ENCODE data around the gene LRRC4B.
A peak's percentile ranks its signal among the peaks of the same experiment; 100 is the strongest.

LRRC4B gene

DNA sequence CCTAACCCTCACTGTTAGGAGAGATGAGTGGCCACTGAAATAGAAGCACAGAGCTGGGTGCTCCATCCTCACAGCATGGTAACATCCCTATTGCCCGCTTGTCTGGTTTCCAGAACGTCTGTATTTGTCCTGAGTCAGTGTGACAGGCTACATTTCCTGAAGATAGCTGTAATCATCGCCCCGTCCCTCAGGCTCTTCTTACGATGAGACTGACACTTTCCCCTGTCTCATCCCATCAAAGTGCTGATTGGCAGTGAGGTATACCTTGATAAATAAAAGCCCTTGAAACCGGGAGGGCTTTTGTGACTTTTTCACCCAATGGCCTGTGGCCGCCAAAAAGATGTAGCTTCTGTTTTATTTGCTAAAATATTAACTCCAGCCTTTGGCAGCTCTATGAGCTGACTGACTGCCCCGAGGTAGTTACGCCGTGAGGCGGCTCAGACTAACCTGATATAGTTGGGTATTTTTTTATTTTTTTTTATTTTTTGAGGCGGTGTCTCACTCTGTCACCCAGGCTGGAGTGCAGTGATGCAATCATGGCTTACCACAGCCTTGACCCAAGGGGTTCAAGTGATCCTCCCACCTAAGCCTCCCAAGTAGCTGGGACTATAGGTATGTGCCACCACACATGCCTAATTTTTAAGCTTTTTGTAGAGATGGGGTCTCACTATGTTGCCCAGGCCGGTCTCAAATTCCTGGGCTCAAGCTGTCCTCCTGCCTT is 5.7 kb upstream of the LRRC4B start:
- no peak for DNase-seq (ENCODE audit: low spot score)

DNA sequence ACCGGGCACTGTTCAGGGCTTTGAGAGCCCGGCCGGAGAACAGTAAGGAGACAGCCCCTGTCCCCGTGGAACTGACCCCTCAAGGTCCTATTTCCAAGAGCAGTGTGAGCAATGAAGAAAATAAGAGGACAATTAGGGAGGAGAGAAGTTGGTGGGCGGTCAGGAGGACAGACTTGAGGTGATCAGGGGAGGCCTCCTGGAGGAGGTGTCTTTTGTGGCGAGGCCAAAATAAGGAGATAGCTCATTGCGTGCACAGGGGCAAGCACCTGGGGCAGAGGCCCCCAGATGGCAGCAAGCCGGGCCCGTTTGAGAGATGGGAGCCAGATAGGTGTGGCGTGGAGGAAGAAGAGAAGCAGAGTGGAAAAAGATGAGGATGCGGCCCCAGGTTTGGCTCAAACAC is 2.8 kb upstream of the LRRC4B start:
- no peak for DNase-seq (ENCODE audit: low spot score)

DNA sequence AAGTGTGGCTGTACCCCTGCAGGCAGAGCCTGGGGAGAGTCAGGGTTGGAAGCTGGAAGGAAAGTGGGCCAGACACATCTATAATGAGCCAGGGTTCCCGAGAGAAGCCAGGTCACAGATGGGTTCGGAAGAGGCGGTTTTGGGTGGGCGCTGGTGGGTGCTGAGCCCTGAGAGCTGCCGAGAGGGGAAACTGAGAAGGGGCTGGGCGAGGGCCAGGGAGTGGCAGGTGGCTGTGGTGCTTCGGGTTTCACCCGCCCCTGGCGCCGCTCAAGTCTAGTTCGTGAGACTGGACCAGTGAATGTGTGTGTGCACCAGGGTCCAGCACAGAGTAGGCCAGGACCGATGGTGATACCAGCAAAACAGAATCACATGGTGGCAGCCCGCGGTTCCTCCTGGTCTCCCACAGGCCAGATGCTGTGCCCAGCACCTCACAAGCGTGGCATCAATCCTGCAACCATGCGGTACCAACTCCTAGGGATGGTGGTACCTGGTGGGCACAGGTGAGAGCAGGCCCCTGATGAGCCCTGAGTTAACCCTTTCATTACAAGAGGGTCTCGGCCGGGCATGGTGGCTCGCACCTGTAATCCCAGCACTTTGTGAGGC is 1.8 kb upstream of the LRRC4B start:
- DNase-seq (ENCODE audit: low spot score): no peak

DNA sequence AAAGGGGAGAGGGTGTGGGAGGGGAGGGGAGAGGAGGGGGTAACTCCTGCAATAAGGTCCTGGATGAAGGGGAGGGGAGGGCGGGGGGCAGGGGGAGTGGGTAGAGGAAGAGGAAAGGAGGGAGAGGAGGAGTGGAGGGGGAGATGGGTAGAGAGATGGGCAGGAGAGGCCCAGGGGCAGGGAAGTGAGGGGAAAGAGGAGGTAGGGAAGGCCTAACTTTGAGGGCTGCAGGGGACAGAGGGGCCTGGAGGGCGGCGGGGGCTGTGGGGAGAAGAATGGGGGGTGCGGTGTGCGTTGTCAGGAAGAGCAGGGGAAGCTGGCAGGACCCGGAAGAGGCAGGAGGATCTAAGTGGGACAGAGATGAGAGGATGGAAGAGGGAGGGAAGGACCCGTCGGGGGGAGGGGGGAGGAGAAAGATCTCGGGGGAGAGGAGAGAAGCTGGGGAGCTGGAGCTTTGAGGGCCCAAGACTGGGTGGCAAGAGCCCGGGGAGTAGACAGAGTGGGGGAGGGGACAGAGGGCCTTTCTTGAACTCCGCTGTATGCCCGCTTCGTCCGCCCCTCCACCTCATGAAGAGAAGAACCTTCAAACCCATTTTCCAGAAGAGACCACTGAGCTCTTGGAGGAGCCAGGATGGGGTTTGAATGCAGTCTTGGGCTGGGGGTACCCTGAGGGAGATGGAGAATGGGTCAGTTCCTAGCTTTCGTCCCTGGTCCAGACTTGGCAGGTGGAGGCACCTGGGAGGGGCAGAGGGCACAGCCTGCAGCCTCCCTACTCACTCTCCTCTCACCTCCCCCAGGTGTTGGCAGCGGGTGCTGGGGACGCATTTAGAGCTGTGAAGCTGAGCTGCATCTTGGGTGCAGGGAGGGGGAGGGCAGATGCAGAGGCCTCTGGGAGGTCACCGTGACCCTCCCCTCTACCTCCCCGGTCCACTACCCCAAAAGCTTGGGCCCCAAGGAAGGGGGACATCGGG is 778 bp upstream of the LRRC4B start:
- no peak for DNase-seq (ENCODE audit: low spot score)

DNA sequence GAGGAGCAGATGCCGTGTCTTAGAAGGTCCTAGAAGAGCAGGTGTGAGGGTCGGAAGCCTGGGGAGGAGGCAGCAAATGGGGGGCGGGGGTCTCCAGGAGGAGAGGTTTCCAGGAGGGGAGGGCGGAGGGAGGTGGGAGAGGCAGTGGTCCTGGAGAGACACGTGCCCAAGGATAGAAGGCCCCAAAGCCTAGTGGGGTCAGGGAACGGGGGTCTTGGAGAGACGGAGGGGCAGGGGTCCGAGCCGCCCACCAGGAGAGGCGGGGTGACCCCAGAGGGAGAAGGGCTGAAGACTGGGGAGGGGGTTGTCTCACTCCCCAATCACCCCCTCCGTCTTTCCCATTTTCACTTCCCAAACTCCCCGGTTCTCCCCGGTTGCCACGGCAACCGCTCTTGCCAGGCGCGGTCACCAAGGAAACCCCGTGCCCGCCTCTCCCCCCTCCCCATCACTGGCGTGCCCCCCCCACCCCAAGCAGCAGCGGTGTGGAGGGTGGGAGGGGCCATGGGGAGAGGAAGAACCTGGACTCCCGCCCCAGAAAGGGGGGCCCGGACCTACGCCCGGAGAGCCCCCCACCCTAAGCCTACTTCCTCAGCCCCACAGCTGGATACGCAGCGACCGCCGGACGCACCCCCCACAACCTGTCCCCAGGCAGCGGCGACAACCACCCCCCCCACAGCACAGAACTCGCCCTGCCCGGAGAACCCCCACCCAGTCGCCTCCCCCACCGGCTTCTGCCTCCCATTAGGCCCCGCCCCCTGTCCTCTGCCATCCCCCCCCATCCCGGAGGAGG is 988 bp downstream of the LRRC4B start:
- DNase-seq (ENCODE audit: low spot score): no peak

DNA sequence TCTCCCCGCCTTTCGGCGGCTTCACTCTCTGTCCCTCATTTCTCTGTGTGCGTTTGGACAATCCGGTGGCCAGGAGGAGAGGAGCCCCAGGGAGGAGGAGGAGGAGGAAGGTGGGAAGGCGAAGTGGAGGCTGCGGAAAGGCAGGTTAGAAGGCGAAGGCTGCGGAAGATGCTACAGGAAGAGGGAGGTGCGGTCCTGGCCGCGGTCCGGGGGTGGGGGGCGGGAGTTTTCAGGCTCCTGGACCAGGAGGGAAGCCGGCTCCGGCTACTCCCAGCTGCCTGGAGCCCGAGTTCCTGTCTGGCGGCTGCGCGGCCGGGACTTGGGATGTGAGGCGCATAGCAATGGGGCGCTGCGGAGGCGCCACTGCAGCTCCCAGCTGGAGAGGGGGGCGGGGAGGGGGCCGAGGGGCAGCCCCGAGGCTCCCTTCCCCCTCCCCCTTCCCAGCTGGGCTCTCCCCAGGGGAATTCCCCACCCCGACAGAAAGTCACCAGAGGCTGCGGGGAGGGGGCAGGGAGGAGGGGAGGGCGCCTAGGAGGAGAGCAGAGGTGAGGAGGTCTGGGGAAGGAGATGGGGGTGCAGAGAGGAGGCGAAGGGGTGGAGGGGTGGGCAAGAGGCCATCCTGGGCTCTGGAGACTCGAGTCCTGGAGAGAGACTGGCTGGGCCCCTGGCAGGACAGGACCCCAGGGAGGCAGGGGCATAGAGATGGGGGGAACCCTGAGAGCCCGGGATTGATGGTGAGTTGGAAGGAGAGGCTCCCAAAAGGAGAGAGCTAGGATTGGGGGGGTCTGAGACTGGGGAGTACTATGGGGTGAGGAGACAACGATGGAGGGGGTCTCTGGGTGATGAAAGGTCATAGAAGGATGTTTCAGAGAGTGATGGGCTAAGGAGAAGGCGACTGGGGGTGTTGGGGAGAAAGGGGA is 2.0 kb downstream of the LRRC4B start:
- no peak for DNase-seq (ENCODE audit: low spot score)

DNA sequence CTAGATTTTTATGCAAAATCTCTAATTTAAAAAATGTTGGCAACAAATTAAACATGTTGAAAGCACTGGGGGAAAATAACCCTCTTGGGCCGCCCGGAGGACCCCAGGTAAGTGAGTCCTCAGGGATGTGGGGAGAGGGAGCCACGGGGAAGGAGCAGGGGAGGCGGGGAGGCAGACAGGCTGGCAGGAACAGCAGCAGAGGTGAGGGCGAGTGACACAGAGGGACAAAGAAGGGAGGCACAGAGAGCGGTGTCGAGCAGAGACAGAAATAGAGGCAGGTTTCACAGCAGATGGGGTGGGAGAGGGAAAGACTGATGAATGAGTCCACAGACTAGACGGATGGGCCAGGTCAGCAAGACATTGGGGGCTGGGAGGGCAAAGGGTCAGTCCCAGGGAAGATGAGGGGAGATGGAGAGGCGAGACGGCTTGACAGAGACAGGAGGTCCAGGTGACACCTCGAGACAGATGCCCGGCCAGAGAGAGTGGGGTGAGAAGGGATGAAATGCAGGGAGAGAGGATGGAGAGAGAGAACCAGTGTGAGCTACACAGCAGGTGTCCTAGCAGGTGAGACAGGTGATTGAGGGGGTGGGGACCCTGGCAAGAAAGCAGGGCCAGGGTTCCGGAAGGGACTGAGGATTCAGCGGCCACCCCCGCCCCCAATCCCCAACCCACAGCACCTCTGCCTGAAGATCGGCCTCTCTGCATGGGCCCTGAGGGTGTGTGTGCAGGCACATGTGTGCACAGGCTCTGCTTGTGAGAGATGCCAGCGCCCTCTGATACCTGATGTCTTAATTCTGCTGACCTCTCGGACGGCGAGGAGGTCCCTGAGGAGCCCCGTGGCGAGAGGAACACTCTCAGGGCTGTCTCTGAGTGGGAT is 3.8 kb downstream of the LRRC4B start:
- no peak for DNase-seq (ENCODE audit: low spot score)

DNA sequence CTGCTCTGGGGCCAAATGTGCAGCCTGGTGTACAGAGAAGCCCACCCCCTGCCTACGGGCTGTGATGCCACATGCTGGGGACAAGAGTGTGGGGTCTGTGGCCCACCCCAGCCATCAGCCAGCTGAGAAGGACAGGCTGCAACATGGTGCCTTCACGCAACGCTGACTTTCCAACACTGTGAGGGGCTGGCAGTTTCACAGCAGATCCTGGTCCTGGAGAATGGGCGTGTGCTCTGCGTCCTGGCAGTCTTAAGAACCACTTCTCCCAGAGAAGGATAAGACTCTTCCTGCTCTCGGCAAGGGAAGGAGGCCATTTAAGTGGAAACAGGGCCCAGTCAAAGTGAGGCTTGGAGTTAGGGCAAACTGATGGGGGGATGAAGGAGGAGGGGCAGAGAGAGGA is 4.6 kb downstream of the LRRC4B start:
- no peak for DNase-seq (ENCODE audit: low spot score)

DNA sequence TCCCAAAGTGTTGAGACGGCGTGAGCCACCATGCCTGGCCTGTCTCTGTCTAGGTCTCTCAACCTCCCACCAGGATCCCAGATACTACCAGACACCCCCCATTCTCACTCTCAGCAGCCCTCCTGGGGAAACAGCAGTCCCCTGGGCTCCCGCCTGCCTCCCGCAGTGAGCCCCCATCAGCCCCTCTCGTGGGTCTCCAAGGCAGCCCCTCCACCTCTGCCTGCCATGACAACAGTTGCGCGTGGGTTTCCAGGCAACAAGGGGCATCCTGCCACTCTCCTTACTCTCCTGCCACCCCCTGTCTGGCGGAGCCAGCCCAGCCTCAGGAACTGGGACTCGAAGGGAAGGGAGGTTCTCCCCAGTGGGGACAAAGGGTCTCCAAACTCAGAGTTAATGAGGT is 5.2 kb downstream of the LRRC4B start:
- no peak for DNase-seq (ENCODE audit: low spot score)

DNA sequence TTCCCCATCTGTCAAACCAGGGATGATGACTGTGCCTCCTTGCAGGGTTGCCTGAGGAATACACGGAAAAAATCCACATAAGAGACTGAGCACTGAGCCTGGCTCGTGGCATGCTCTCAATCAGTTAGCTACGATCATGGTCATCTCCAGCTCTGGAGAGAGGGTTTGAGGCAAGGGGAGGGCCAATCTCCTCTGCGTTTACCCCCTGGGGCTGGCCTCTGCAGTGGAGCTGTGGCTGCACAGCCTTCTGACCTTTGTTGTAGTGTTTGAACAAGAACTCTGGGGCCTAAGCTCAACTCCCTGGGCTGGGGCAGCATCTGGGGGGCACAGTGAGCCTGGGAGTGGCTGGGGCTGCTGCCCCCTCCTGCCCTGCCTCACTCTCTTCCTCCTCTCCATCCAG is 5.9 kb downstream of the LRRC4B start:
- DNase-seq (ENCODE audit: low spot score): no peak

DNA sequence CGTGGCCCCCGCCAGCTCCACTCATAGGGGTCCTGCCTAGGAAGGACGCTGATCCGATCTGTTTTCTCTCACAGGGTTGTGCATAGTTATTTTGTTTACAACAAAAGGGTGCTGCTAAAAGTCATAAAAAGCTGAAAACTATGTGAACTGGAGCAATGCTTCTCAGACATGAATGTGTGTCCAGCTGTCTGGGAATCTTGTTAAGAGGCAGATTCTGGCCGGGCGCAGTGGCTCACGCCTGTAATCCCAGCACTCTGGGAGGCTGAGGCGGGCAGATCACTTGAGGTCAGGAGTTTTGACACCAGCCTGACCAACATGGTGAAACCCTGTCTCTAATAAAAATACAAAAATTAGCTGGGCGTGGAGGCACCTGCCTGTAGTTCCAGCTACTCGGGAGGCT is 8.6 kb downstream of the LRRC4B start:
- DNase-seq (ENCODE audit: low spot score): no peak

DNA sequence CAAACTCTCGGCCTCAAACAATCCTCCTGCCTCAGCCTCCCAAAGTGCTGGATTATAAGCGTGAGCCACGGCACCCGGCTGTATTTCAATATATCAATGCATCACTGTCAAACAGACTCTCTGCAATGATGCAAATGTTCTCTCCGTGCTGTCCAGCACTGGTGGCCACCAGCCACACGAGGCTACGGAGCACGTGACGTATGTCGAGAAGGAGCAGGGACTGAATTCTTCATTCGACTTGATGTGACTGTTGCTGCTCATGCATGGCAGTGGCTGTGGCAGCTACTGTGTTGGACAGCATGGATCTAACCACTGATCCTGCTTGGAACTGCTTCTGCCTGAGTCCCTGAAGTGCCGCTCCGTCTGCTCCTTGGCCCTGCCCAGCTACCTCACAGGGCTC is 9.8 kb downstream of the LRRC4B start:
- DNase-seq (ENCODE audit: low spot score): no peak

DNA sequence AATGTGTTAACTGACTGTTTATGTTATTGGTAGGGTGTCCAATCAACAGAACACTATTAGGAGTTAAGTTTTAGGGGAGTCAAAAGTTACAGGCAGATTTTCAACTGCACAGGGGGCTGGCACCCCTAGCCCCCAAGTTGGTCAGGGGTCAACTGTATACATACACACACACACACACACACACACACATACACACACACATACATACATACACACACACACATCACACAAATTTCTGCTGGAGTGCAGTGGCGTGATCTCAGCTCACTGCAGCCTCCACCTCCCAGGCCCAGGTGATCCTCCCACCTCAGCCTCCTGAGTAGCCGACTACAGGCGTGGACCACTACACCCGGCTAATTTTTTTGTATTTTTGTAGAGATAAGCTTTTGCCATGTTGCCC is 10.2 kb downstream of the LRRC4B start:
- DNase-seq (ENCODE audit: low spot score): no peak

DNA sequence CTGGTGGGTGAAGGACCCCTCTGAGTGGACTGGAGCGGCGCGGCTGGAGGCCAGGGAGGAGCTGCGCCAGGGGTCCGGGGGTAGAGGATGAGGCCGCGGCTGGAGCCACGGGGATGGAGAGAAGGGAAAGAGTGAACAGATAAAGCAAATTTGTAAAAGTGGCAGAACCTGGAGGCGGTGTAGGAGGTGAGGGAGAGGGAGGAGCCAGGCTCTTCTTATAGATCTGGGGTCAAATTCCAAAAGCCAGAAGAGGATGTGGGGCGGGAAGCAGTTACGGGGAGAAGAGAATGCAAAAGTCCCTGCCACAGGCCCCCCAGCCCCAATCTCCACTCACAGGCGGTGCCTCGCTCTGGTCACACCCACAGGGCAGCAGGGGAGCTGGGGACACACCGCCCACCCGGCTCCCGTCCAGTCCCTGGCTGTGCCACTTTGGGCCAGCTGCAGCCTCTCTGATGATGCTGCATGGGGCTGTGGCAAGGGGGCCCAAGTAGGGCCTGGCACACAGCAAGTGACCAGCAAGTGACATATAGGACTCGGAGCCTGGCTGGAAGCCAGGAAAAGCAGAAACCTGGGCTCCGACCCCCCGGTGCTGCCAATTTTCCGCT is 11.1 kb downstream of the LRRC4B start:
- DNase-seq (ENCODE audit: low spot score): no peak

DNA sequence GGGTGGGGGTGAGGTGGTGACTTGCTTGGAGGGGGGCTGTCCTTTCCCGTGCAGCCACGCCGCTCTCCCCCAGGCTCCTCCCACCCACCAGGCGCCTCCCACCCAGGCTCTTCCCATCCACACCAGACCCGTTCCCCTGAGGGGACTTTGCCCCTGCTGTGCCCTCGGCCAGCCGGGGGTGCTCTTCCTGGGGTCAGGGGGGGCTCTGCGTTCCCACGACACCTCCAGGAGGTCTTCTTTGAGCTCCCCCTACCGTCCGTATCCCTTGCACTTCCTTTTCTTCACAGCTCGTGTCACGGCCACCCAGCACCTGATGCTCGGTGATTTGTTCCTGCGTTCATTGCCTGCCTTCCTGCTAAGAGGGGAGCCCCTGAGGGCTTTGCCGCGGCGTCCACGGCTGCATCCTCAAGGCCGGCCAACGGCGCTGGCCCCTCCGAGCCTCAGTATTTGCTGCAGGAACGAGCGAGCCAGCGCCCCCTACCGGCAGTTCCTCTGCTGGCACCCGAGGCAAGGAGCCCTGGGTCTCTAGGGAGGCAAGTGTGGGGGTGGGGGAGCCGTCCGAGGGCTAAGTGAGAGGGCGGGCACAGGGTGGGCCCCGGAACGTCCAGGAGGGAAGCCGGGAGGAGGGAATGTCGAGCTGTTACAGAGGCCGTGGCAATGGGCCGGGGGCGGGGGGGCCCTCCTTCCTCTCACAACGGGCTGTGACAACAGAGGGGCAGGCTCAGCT is 11.8 kb downstream of the LRRC4B start:
- peak; percentile 67 for DNase-seq (ENCODE audit: low spot score)

DNA sequence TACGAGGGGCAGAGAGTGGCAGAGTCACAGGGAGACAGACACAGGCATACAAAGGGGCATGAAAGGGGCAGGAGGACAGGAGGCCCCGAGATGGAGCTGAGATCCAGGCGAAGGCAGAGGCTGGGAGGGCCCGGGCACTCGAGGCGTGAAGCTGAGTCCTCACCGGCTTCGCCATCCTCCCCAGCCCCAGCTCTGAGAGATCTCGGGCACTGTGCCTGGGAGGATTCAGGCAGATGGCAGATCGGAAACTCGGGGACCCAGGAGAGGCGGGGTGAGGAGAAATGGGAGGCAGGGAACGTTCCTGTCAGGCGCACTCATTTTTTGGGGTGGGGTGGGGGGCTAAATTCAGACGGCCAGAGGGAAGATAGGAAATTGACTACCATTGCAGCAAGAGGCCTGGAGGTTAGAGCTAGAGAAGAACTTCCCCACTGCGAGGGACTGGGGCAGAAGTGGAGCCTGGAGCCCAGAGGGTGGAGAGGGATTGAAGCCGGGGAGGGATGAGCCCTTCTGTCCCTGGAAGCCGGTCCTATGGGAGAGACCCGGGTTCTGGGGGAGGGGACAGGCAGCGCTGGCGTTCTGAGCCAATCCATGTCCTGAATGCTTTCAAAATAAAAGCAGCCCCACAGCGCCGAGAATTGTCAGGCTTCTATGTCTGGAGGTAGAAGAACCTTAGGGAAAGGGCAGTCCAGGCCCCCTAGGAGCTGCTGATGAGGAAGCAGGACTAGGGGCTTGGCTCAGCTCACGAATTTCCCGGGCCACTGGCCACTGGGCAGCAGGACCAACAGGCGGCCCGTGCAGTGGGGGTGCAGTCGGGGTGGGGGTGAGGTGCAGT is 12.6 kb downstream of the LRRC4B start:
- no peak for DNase-seq (ENCODE audit: low spot score)

DNA sequence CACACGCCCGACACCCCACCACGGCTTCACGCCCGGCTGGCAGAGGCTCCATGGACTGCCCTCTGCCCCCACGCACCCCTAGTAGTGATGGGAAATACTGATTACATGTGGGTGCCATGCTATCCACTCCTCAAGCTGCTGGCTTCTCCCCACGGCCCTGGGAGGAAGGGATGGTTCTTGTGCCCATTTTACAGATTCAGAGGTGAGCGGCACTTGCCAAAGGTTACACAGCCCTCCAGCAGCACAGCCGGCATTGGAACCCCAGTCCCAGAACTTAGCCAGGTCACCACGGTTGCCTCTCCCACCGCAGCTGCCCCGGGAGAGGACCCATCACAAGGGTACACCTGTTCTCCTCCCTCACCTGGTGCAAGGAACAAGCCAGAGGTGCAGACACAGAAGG is 13.2 kb downstream of the LRRC4B start:
- no peak for DNase-seq (ENCODE audit: low spot score)

DNA sequence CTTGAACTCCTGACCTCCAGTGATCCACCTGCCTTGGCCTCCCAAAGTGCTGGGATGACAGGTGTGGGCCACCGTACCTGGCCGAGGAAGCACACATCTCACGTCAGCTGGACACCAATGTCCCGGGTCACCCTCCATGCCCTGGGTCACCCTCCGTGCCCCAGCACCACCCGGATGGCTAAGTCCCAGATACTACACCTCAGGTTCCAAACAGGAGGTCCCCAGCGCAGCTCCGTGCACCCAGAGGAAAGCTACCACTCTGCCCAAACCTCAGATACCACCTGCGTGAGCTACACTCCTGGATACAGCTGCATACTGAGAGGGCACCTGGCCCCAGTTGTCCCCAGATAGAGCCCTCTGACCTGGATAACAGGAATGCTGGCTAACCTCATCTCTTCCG is 14.0 kb downstream of the LRRC4B start:
- DNase-seq (ENCODE audit: low spot score): no peak
